Naive B cell (primary cell): ENCODE results near the gene SMARCA2. TPM values are rescaled to one million over a fixed set of nuclear protein-coding genes. Genes with fewer than 3 reads are reported as not detected.

ENCODE experiments used
- ATAC-seq, 2 donors: fragments of 150-1000 bp; cut with Tn5 transposase; 2 replicates each; pipeline ENCODE4 v1.10.0; 2021; ENCODE audit warnings: low read depth in 2 of 2, mild to moderate bottlenecking in 2 of 2, moderate library complexity in 2 of 2
- DNase-seq: peaks from one replicate; pipeline ENCODE4 v3.0.0; 2022
- H3K27ac Mint-ChIP-seq, 6 donors: one replicate each; pipeline ENCODE4 v1.8.0; 2020 to 2022; ENCODE audit warnings: mild to moderate bottlenecking in 6 of 6, mixed read lengths in 6 of 6, moderate library complexity in 5 of 6, inconsistent platforms in 2 of 6
- H3K27me3 Mint-ChIP-seq, 3 donors: one replicate each; pipeline ENCODE4 v1.8.0; 2021 to 2022; ENCODE audit warnings: mixed read lengths in 3 of 3, mild to moderate bottlenecking in 1 of 3
- H3K36me3 Mint-ChIP-seq, 2 donors: one replicate each; pipeline ENCODE4 v1.8.0; 2020 to 2022; ENCODE audit warnings: mixed read lengths in 2 of 2, inconsistent platforms in 1 of 2, mild to moderate bottlenecking in 1 of 2
- H3K4me1 Mint-ChIP-seq, 3 donors: one replicate each; pipeline ENCODE4 v1.8.0; 2020 to 2022; ENCODE audit warnings: mixed read lengths in 3 of 3, inconsistent platforms in 1 of 3, mild to moderate bottlenecking in 1 of 3, moderate library complexity in 1 of 3
- H3K4me3 Mint-ChIP-seq, 8 donors: one replicate each; pipeline ENCODE4 v1.8.0; 2020 to 2022; ENCODE audit warnings: mild to moderate bottlenecking in 8 of 8, mixed read lengths in 8 of 8, moderate library complexity in 8 of 8, inconsistent platforms in 2 of 8
- H3K9me3 Mint-ChIP-seq, 7 donors: one replicate each; pipeline ENCODE4 v1.8.0; 2020 to 2022; ENCODE audit warnings: mixed read lengths in 7 of 7, mild to moderate bottlenecking in 5 of 7, inconsistent platforms in 2 of 7, moderate library complexity in 1 of 7
- polyA plus RNA-seq, 6 donors: library from polyadenylated mRNA; unstranded; fragments of 300-500 nt; fragmentation: Illumina TruSeq; gene quantifications; one replicate each; pipeline ENCODE4 v1.2.3, GENCODE V29; 2021; ENCODE audit warnings: low read depth in 6 of 6

The SMARCA2 gene
- polyA plus RNA-seq, 6 donors from 2014 or later: 22.4 to 58.5 (median 39.8) TPM

- peaks cover 9 to 29% (median 21%) of the 10 kb centered on the region in 3 donors for H3K27me3 Mint-ChIP-seq
- no peaks in the 10 kb centered on the region for H3K9me3 Mint-ChIP-seq
- DNase-seq: no peak
- peaks cover under 1 to 5% (median 2%) of the 10 kb centered on the region in 3 donors for H3K4me1 Mint-ChIP-seq
- H3K4me3 Mint-ChIP-seq: no peak overlapping the region
- no peak for ATAC-seq
- H3K27ac Mint-ChIP-seq: no peak overlapping the region
- H3K36me3 Mint-ChIP-seq: no peaks in the 10 kb centered on the region
Observed at GRCh38 chr9:1995084-1995483, 20.1 kb upstream of the SMARCA2 start.

DNA sequence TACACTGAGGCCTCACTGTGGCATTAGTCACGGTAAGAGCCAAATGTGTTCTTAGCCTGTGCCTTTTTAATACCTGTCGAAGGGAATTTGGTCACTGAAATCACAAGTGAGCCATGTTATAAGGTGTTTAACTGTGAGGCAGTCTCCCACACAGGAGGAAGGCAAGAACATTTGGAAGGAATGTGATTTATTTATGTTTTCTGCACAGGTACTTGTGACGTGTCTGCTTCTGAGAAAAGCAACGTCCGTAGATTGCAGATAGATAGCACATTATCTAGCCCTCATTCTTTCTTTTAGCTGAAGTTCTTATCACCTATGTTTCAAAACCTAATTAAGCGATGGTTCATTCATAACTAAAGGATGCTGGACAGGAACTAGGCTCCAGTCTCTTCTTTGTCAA lies 19.0 kb upstream of the SMARCA2 start:
- no peak for DNase-seq
- peak overlapping the region in 1 of 6 donors; percentile 4 for H3K27ac Mint-ChIP-seq
- H3K4me3 Mint-ChIP-seq: no peak overlapping the region
- peaks cover 13 to 29% (median 21%) of the 10 kb centered on the region in 3 donors for H3K27me3 Mint-ChIP-seq
- no peaks in the 10 kb centered on the region for H3K36me3 Mint-ChIP-seq
- no peak for ATAC-seq
- no peaks in the 10 kb centered on the region for H3K9me3 Mint-ChIP-seq
- peaks cover 8 to 13% (median 10%) of the 10 kb centered on the region in 3 donors for H3K4me1 Mint-ChIP-seq

DNA sequence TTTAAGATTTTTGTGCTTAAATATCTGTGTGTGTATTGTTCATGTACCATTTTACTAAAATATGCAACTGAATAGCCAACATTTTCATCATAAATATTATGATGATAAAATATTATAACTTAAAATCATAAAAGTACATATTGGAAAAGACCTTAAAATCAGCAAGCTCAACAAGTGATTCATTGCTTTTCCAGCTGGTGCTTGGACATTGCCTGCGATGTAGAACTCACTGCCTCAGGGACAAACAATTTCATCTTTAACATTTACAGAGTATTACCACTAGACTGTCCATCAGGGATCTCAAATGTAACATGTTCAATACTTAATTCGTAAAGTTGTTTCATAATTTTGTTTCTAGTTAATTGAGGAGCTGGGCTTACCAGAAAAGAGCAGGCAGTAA lies 17.5 kb upstream of the SMARCA2 start:
- DNase-seq (no peak), ATAC-seq (no peak)
- peaks cover 4 to 26% (median 21%) of the 10 kb centered on the region in 3 donors for H3K27me3 Mint-ChIP-seq
- no peaks in the 10 kb centered on the region for H3K36me3 Mint-ChIP-seq
- peaks cover 0 to 2% (median 0%) of the 10 kb centered on the region in 7 donors for H3K9me3 Mint-ChIP-seq
- no peak overlapping the region for H3K27ac Mint-ChIP-seq
- no peak overlapping the region for H3K4me3 Mint-ChIP-seq
- peaks cover 8 to 13% (median 10%) of the 10 kb centered on the region in 3 donors for H3K4me1 Mint-ChIP-seq

DNA sequence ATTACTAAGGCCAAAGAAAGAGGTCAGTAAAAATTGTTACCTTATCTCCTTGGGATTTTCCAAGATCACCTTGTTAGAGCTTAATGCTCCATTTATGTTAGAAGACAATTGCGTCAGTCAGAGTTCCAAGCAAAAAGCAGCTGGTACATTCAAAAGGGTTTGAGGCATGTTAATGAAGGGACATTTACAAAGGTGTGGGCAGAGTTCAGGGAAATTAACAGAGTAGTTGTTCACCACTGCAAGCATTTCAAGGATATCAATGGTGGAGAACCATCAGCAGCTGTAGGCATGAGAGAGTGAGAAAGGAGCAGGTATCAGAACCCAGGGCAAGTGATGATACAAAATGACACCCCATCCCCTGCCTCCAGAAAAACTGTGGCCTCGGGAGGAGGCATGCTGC lies 17.0 kb upstream of the SMARCA2 start:
- ATAC-seq: no peak
- Mint-ChIP-seq H3K9me3 (peaks cover 0 to 2% (median 0%) of the 10 kb centered on the region in 7 donors), H3K4me3 (no peak overlapping the region), H3K27me3 (peaks cover 4 to 22% (median 21%) of the 10 kb centered on the region in 3 donors), H3K4me1 (peaks cover 8 to 13% (median 10%) of the 10 kb centered on the region in 3 donors), H3K27ac (no peak overlapping the region), H3K36me3 (no peaks in the 10 kb centered on the region)
- no peak for DNase-seq

DNA sequence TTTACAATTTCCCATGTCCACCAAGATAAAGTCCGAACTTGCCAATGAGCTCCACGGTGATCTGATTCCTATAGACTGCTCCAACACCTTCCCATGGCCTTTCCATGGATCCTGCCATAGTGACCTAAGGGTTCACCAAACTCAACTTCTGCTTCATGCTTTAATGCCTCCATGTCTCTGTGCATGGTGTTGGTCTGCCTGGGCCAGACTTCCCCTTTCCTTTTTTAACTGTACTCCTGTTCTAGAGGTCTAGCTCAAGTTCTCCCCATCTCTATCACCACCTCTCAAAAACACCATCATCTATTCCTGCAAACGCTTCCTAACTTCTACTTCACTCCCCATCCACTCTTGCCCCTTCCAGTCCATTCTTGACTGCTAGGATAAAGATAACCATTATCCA lies 14.8 kb upstream of the SMARCA2 start:
- peak; percentile 3 for DNase-seq

GRCh38 chr9:2008372-2008771 lies 6.8 kb upstream of the SMARCA2 start:
- Mint-ChIP-seq H3K27me3 (peaks cover 22 to 34% (median 33%) of the 10 kb centered on the region in 3 donors), H3K4me3 (no peak overlapping the region), H3K4me1 (peaks cover 0 to 3% (median 0%) of the 10 kb centered on the region in 3 donors), H3K9me3 (no peaks in the 10 kb centered on the region), H3K27ac (no peak overlapping the region), H3K36me3 (no peaks in the 10 kb centered on the region)
- no peak for ATAC-seq
- DNase-seq: no peak

More for the DNA sequence above, 14.8 kb upstream of the SMARCA2 start:
- ATAC-seq: peak; percentile 91 to 92
- Mint-ChIP-seq H3K9me3 (peaks cover 0 to 2% (median 0%) of the 10 kb centered on the region in 7 donors), H3K27ac (peak overlapping the region in 1 of 6 donors; percentile 74), H3K27me3 (peaks cover 10 to 31% (median 25%) of the 10 kb centered on the region in 3 donors), H3K36me3 (no peaks in the 10 kb centered on the region), H3K4me3 (peak overlapping the region in 2 of 8 donors; percentile 54 to 74), H3K4me1 (peaks cover 8 to 13% (median 10%) of the 10 kb centered on the region in 3 donors)

GRCh38 chr9:2012347-2012746 lies 2.8 kb upstream of the SMARCA2 start:
- DNase-seq (no peak), ATAC-seq (no peak)
- Mint-ChIP-seq H3K27me3 (peaks cover 7 to 20% (median 8%) of the 10 kb centered on the region in 3 donors), H3K4me1 (peaks cover under 1 to 9% (median 8%) of the 10 kb centered on the region in 3 donors), H3K9me3 (peaks cover 0 to under 1% (median 0%) of the 10 kb centered on the region in 7 donors), H3K36me3 (peaks cover 0 to 8% of the 10 kb centered on the region in 2 donors), H3K27ac (no peak overlapping the region), H3K4me3 (peak overlapping the region in 1 of 8 donors; percentile 98)

DNA sequence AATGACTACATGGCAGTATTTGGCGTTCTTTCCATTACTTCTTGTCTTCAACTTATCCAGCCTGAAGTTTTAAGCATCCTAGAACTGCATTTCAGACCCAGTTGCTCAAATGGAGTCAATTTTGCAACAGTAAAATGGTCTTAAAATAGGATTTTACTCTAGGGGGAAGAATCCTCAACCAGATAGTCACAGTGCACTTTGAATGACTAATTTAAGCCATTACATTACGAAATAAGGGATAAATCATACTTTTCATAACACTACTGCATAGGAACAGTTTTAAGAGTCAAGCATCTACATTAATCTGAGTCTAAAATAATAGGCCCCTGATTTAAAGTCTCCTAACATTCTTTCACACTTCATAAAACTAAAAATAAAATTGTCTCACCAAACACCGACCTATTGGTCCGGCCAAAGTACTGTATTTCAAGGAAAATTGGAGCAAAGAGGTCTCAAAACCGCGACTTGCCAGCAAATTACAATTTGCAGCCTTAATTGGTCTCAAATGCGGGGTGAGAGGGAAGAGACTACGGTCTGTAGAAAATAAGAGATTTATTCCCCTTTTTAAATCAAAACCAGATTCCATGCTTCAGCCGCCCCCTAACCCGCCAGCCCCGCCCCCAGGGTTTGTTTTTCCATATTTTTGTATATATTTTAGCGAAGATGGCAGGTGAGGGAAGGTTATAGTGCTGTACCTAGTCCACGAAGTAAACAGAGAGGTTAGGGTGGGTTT lies 1.2 kb upstream of the SMARCA2 start:
- Mint-ChIP-seq H3K27ac (peak overlapping the region in 4 of 6 donors; percentile 44 to 99 (median 98)), H3K4me1 (peaks cover 16 to 20% (median 18%) of the 10 kb centered on the region in 3 donors), H3K27me3 (peaks cover 7 to 20% (median 8%) of the 10 kb centered on the region in 3 donors), H3K4me3 (peak overlapping the region; percentile 95 to 100 (median 100)), H3K36me3 (peaks cover 0 to 8% of the 10 kb centered on the region in 2 donors), H3K9me3 (peaks cover 0 to 1% (median 0%) of the 10 kb centered on the region in 7 donors)
- ATAC-seq: no peak
- no peak for DNase-seq

GRCh38 chr9:2015581-2016407 lies 647 bp downstream of the SMARCA2 start:
- peak; percentile 46 for DNase-seq
- Mint-ChIP-seq H3K27me3 (peaks cover 7 to 17% (median 8%) of the 10 kb centered on the region in 3 donors), H3K27ac (peak overlapping the region; percentile 99), H3K4me1 (peaks cover 25 to 34% (median 29%) of the 10 kb centered on the region in 3 donors), H3K4me3 (peak overlapping the region; percentile 95 to 100 (median 100)), H3K36me3 (peaks cover 0 to 8% of the 10 kb centered on the region in 2 donors), H3K9me3 (peaks cover 0 to 1% (median 0%) of the 10 kb centered on the region in 7 donors)
- no peak for ATAC-seq

DNA sequence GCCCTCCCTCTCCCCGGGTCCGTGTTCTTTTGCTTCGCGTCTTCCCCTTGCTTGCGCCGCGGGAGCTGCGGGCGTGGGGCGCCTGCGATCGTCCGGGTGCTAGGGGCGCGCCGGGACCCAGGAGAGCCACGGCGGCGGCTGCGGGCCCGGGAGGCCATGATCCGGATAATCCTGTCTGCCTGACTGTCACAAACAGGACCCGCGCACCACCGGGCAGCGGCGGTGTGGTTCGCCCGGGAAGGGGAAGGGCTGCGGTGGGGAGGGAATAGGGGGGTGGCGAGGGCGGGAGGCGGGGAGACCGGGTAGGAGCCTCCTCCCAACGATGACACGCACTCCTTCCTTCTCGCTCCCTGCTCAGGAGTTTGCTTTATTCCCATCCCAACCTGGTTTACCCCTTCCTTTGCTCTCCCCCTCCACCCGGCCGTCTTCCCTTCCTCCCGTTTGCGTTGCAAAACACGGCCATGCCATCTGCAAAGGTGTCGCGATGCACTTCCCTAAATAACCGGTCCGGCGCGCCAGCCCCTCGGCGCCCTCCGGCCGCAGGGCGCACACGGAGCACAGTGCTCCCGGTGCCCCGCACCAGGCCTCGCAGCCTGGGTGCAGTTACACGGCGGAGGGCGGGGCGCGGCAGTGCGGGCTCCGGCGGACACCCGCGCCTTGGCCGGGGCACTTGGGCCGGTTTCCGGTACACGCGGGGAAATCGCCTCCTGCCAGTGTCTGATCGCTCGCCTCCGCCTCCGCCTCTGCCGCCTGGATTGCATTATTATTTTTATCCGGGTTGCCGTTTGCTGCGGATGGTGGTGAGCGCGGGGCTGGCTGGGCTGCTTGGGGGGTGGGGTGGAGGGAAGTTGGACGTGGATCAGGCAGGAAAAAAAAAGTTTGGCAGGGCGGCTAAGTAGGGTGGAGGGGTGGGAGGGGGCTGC lies 1.5 kb downstream of the SMARCA2 start:
- peak; percentile 25 to 34 for ATAC-seq
- Mint-ChIP-seq H3K9me3 (peaks cover 0 to 1% (median 0%) of the 10 kb centered on the region in 7 donors), H3K36me3 (peaks cover 0 to 8% of the 10 kb centered on the region in 2 donors), H3K27ac (peak overlapping the region; percentile 99 to 100 (median 99)), H3K4me1 (peaks cover 29 to 38% (median 33%) of the 10 kb centered on the region in 3 donors), H3K4me3 (peak overlapping the region; percentile 95 to 100 (median 100)), H3K27me3 (peaks cover 2 to 9% (median 7%) of the 10 kb centered on the region in 3 donors)
- peak; percentile 76 for DNase-seq

DNA sequence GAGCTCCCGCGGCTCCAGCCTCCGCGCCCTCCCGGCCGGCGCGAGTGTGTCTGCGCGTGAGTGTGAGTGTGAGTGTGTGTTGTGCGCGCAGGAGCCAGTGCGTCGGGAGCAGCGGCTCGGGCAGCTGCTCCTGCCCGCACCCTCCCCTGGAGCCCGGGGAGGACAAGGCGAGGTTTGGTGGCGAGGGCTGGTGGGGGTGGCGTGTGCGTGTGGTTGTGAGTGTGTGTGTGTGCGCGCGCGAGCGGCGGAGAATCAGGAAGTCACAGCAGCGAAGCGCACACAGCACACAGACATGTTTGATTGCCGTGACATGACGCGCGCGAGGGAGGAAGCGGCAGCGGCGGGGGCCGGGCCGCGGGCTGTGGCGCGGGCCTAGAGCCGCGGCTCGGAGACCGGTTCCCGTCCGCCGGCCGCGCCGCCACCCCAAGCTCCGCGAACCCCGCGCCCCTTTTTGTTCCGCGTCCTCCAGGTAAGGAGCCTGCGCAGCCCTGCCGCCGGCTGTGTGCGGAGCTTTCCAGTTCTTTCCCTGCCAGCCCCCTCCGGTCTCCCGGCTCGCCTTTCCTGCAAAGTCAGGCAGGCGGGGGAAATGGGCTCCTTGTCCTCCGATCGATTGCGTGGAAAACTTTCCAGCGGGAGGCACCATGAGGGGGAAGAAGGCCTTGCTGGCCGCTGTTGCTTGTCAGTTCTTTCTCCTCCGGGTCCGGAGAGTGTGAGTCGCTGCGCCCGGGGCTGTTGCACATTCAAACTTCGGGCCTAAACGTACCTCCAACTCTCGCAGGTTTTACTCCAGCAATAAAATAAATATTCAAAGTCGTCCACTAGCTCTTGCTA lies 2.4 kb downstream of the SMARCA2 start:
- peaks cover 0 to 6% (median 5%) of the 10 kb centered on the region in 3 donors for H3K27me3 Mint-ChIP-seq
- peak overlapping the region; percentile 95 to 100 (median 100) for H3K4me3 Mint-ChIP-seq
- DNase-seq (peak; percentile 91), ATAC-seq (peak; percentile 57 to 59)
- peak overlapping the region; percentile 99 to 100 (median 99) for H3K27ac Mint-ChIP-seq
- peaks cover 37 to 47% (median 41%) of the 10 kb centered on the region in 3 donors for H3K4me1 Mint-ChIP-seq
- H3K9me3 Mint-ChIP-seq: peaks cover 0 to 1% (median 0%) of the 10 kb centered on the region in 7 donors
- H3K36me3 Mint-ChIP-seq: peaks cover 0 to 8% of the 10 kb centered on the region in 2 donors
